H9 (cell line): ENCODE measurements around the gene WSB2. TPM values are rescaled to one million over a fixed set of nuclear protein-coding genes. Genes with fewer than 3 reads are reported as not detected.

Source experiments
- DNase-seq: peaks from one replicate; pipeline ENCODE4 v3.0.0-alpha.2; 2017
- H2AFZ ChIP-seq: one replicate; pipeline ENCODE4 v1.6.1; 2013; ENCODE audit warnings: mild to moderate bottlenecking, low read length, control low read depth, moderate library complexity
- H2AK5ac ChIP-seq: 2 replicates; pipeline ENCODE4 v1.6.1; 2013; ENCODE audit warnings: low read length, control low read depth, mixed read lengths; ENCODE audit not compliant: insufficient read length
- H2BK120ac ChIP-seq: one replicate; pipeline ENCODE4 v1.6.1; 2013; ENCODE audit warnings: low read depth, mild to moderate bottlenecking, low read length, control low read depth, inconsistent platforms; ENCODE audit not compliant: poor library complexity, severe bottlenecking
- H2BK12ac ChIP-seq: 2 replicates; pipeline ENCODE4 v1.6.1; 2013; ENCODE audit warnings: low read length, control low read depth, mixed read lengths, low read depth; ENCODE audit not compliant: insufficient read length
- H2BK15ac ChIP-seq: 2 replicates; pipeline ENCODE4 v1.6.1; 2013; ENCODE audit warnings: low read depth, low read length, control low read depth
- H2BK20ac ChIP-seq: one replicate; pipeline ENCODE4 v1.6.1; 2013; ENCODE audit warnings: low read depth, mild to moderate bottlenecking, low read length, control low read depth, inconsistent platforms; ENCODE audit not compliant: poor library complexity, severe bottlenecking
- H2BK5ac ChIP-seq: 2 replicates; pipeline ENCODE4 v1.6.1; 2013; ENCODE audit warnings: low read length, control low read depth, mixed read lengths; ENCODE audit not compliant: insufficient read length
- H3K14ac ChIP-seq: 2 replicates; pipeline ENCODE4 v1.6.1; 2013; ENCODE audit warnings: low read length, control low read depth; ENCODE audit not compliant: insufficient read depth
- H3K18ac ChIP-seq: 2 replicates; pipeline ENCODE4 v1.6.1; 2013; ENCODE audit warnings: low read depth, mild to moderate bottlenecking, mixed read lengths, low read length, control low read depth; ENCODE audit not compliant: insufficient read length
- H3K23ac ChIP-seq: 2 replicates; pipeline ENCODE4 v1.6.1; 2013; ENCODE audit warnings: low read length, control low read depth, mixed read lengths, low read depth; ENCODE audit not compliant: insufficient read length
- H3K23me2 ChIP-seq: 2 replicates; pipeline ENCODE4 v1.6.1; 2013; ENCODE audit warnings: low read depth, mild to moderate bottlenecking, mixed read lengths, low read length, control low read depth; ENCODE audit not compliant: insufficient read length, poor library complexity, severe bottlenecking
- H3K27ac ChIP-seq: 2 replicates; pipeline ENCODE4 v1.5.1; 2013; ENCODE audit warnings: low read length, control low read depth, mixed read lengths, low read depth; ENCODE audit not compliant: insufficient read length
- H3K27me3 ChIP-seq: 2 replicates; pipeline ENCODE4 v1.6.1; 2013; ENCODE audit warnings: low read length, control low read depth, inconsistent platforms; ENCODE audit not compliant: insufficient read depth
- H3K4ac ChIP-seq: 2 replicates; pipeline ENCODE4 v1.6.1; 2013; ENCODE audit warnings: low read depth, mild to moderate bottlenecking, control low read depth, inconsistent platforms, low read length, moderate library complexity
- H3K4me1 ChIP-seq: 2 replicates; pipeline ENCODE4 v1.6.1; 2013; ENCODE audit warnings: low read length, control low read depth, inconsistent platforms; ENCODE audit not compliant: insufficient read depth
- H3K4me2 ChIP-seq: 2 replicates; pipeline ENCODE4 v1.6.1; 2013; ENCODE audit warnings: low read length, control low read depth, mixed read lengths; ENCODE audit not compliant: insufficient read length, insufficient read depth
- H3K56ac ChIP-seq: 2 replicates; pipeline ENCODE4 v1.6.1; 2013; ENCODE audit warnings: low read depth, mild to moderate bottlenecking, mixed read lengths, low read length, control low read depth; ENCODE audit not compliant: insufficient read length
- H3K79me1 ChIP-seq: 2 replicates; pipeline ENCODE4 v1.6.1; 2013; ENCODE audit warnings: low read depth, mild to moderate bottlenecking, moderate library complexity, low read length, control low read depth, inconsistent platforms; ENCODE audit not compliant: insufficient read depth, poor library complexity, severe bottlenecking
- H3K79me2 ChIP-seq: 2 replicates; pipeline ENCODE4 v1.6.1; 2013; ENCODE audit warnings: low read length, control low read depth, inconsistent platforms; ENCODE audit not compliant: insufficient read depth
- H3K9ac ChIP-seq: 2 replicates; pipeline ENCODE4 v1.6.1; 2013; ENCODE audit warnings: low read length, control low read depth, mixed read lengths; ENCODE audit not compliant: insufficient read length; ENCODE audit errors: extremely low read depth
- H3K9me3 ChIP-seq: one replicate; pipeline ENCODE4 v1.6.1; 2013; ENCODE audit warnings: low read depth, low read length, inconsistent platforms; ENCODE audit not compliant: control insufficient read depth
- H3T11ph ChIP-seq: one replicate; pipeline ENCODE4 v1.6.1; 2013; ENCODE audit warnings: mild to moderate bottlenecking, low read length, control low read depth, inconsistent platforms
- H4K20me1 ChIP-seq: one replicate; pipeline ENCODE4 v1.6.1; 2013; ENCODE audit not compliant: control insufficient read depth, insufficient read length, insufficient read depth
- H4K5ac ChIP-seq: 2 replicates; pipeline ENCODE4 v1.6.1; 2013; ENCODE audit warnings: low read depth, mild to moderate bottlenecking, mixed read lengths, low read length, control low read depth; ENCODE audit not compliant: insufficient read length
- H4K8ac ChIP-seq: replicated peaks from 2 replicates; pipeline ENCODE4 v1.6.1; 2013; ENCODE audit warnings: low read length, control low read depth, mixed read lengths, low read depth; ENCODE audit not compliant: insufficient read length
- H4K91ac ChIP-seq: 2 replicates; pipeline ENCODE4 v1.6.1; 2013; ENCODE audit warnings: low read depth, mild to moderate bottlenecking, moderate library complexity, mixed read lengths, low read length, control low read depth; ENCODE audit not compliant: insufficient read length
- H3K27ac Mint-ChIP-seq, 3 experiments: 2 replicates in 2 of 3; 3 replicates in 1 of 3; pipeline ENCODE4 v1.8.0; 2020 to 2021; ENCODE audit warnings: mixed read lengths in 3 of 3, mild to moderate bottlenecking in 1 of 3, moderate library complexity in 1 of 3
- H3K27me3 Mint-ChIP-seq: 2 replicates; pipeline ENCODE4 v1.8.0; 2021; ENCODE audit warnings: low read depth, mild to moderate bottlenecking, moderate library complexity, mixed read lengths
- H3K36me3 Mint-ChIP-seq, 3 experiments: 2 replicates in 2 of 3; 3 replicates in 1 of 3; pipeline ENCODE4 v1.8.0; 2020 to 2021; ENCODE audit warnings: low read depth in 3 of 3, mixed read lengths in 3 of 3; ENCODE audit not compliant: insufficient read depth in 1 of 3
- H3K4me1 Mint-ChIP-seq, 2 experiments: 2 replicates each; pipeline ENCODE4 v1.8.0; 2020; ENCODE audit warnings: mixed read lengths in 2 of 2
- H3K4me3 Mint-ChIP-seq, 2 experiments: 2 replicates in 1 of 2; 3 replicates in 1 of 2; pipeline ENCODE4 v1.8.0; 2020 to 2021; ENCODE audit warnings: mild to moderate bottlenecking in 2 of 2, mixed read lengths in 2 of 2, moderate library complexity in 1 of 2
- H3K9me3 Mint-ChIP-seq, 2 experiments: 2 replicates in 1 of 2; 3 replicates in 1 of 2; pipeline ENCODE4 v1.8.0; 2020; ENCODE audit warnings: mild to moderate bottlenecking in 2 of 2, mixed read lengths in 2 of 2, moderate library complexity in 1 of 2
- CTCF ChIP-seq: fragments of 200-600 bp; sonication (generic); conservative IDR thresholded peaks from 3 replicates; pipeline ENCODE4 v1.8.0; 2021; ENCODE audit warnings: antibody characterized with exemption, mild to moderate bottlenecking
- WGBS: extraction: QIAGEN DNeasy Blood & Tissue Kit; methylation state at CpG from one replicate; pipeline ENCODE4 v1.1.7; 2013; ENCODE audit warnings: missing lambda C conversion rate, low lambda C conversion rate, mixed read lengths; ENCODE audit not compliant: insufficient read length; ENCODE audit errors: extremely low coverage; 5-methylcytosine and 5-hydroxymethylcytosine counted together
- total RNA-seq: library from RNA; stranded (reverse); gene quantifications from 2 replicates; pipeline ENCODE4 v1.2.1, GENCODE V29; 2021

WSB2 gene
- total RNA-seq, 1 experiment from 2014 or later, result 58.6 TPM

GRCh38 chr12:118103601-118104382, 42.8 kb upstream of the WSB2 start, which contains the start of gene VSIG10:
Gene VSIG10 (minus strand): TSS chr12:118104011. CDS start chr12:118103671, 340 bp downstream.
- Histone ChIP-seq H4K91ac (no peak within 1 kb of the TSS), H3K4me1 (peaks cover 3% of the 10 kb centered on the region; the same call in 1 of the 2 replicates), H2BK15ac (no peak within 1 kb of the TSS), H3K9me3 (no peaks in the 10 kb centered on the region), H2BK12ac (no peak within 1 kb of the TSS), H3K4me2 (peak within 1 kb of the TSS; percentile 67), H3K18ac (peak within 1 kb of the TSS; percentile 3), H3T11ph (no peak within 1 kb of the TSS), H2BK5ac (no peak within 1 kb of the TSS), H2BK120ac (no peak within 1 kb of the TSS), H3K23ac (no peak within 1 kb of the TSS), H4K20me1 (no peaks in the 10 kb centered on the region), H4K5ac (no peak within 1 kb of the TSS), H3K14ac (peak within 1 kb of the TSS; percentile 34), H3K79me1 (peaks cover 6% of the 10 kb centered on the region), H3K4ac (no peak within 1 kb of the TSS), H3K79me2 (peaks cover 9% of the 10 kb centered on the region; the same call in 1 of the 2 replicates), H3K27ac (peak within 1 kb of the TSS; percentile 36), H3K56ac (no peak within 1 kb of the TSS), H2BK20ac (no peak within 1 kb of the TSS), H3K27me3 (no peaks in the 10 kb centered on the region), H3K9ac (peak within 1 kb of the TSS; percentile 37), H2AFZ (no peak within 1 kb of the TSS), H2AK5ac (no peak within 1 kb of the TSS), H3K23me2 (peaks cover 9% of the 10 kb centered on the region), H4K8ac (no peak within 1 kb of the TSS)
- peak; percentile 79 for DNase-seq
- Mint-ChIP-seq H3K27me3 (no peaks in the 10 kb centered on the region), H3K4me3 (peak within 1 kb of the TSS; percentile 91 to 92), H3K9me3 (no peaks in the 10 kb centered on the region), H3K4me1 (peaks cover 26 to 29% of the 10 kb centered on the region in 2 experiments), H3K36me3 (peaks cover 8 to 26% (median 10%) of the 10 kb centered on the region in 3 experiments; a peak in 4 of 7 replicates), H3K27ac (peak within 1 kb of the TSS; percentile 83 to 99 (median 93))
- no CpG with 5 or more reads among the region's 75 CpGs for WGBS
- TF ChIP-seq CTCF, result no peak
